G401.6 (cell line): ENCODE data around the gene UST.
"Not testable (repeated sequence)": the region's sequence is repeated elsewhere in the genome, so short reads cannot be mapped to it uniquely, and the experiment has no call there.

Experiments used
- FAIRE-seq: peaks from 2 replicates; lab custom pipeline; 2012; peaks lifted over from hg19 to GRCh38; lab: Jason Lieb, UNC

The UST gene

GRCh38 chr6:148837941-148838340 lies 91.1 kb downstream of the UST start:
- FAIRE-seq = no peak

- FAIRE-seq = no peak
Measured at GRCh38 chr6:148839044-148839443, 92.2 kb downstream of the UST start.

GRCh38 chr6:148840256-148840655 lies 93.4 kb downstream of the UST start:
- no peak for FAIRE-seq

GRCh38 chr6:148842296-148843019 lies 95.6 kb downstream of the UST start:
- FAIRE-seq = no peak

- no peak for FAIRE-seq
Measured at GRCh38 chr6:148845464-148845863, 98.6 kb downstream of the UST start.

GRCh38 chr6:148846778-148847761 lies 100.2 kb downstream of the UST start:
- no peak for FAIRE-seq

- no peak for FAIRE-seq
Measured at GRCh38 chr6:148848915-148849314, 102.1 kb downstream of the UST start.

- FAIRE-seq = not testable (repeated sequence)
Measured at GRCh38 chr6:148849449-148849848, 102.6 kb downstream of the UST start.

GRCh38 chr6:148850964-148851363 lies 104.1 kb downstream of the UST start:
- no peak for FAIRE-seq

- no peak for FAIRE-seq
Measured at GRCh38 chr6:148851683-148852556, 105.1 kb downstream of the UST start.

- no peak for FAIRE-seq
Measured at GRCh38 chr6:148852688-148853087, 105.9 kb downstream of the UST start.

- FAIRE-seq = not testable (repeated sequence)
Measured at GRCh38 chr6:148853113-148853512, 106.3 kb downstream of the UST start.

- FAIRE-seq = no peak
Measured at GRCh38 chr6:148854096-148854495, 107.3 kb downstream of the UST start.

- no peak for FAIRE-seq
Measured at GRCh38 chr6:148854992-148855391, 108.2 kb downstream of the UST start.

- FAIRE-seq = no peak
Measured at GRCh38 chr6:148855744-148856143, 108.9 kb downstream of the UST start.

GRCh38 chr6:148857798-148858390 lies 111.1 kb downstream of the UST start:
- no peak for FAIRE-seq

GRCh38 chr6:148864132-148864531 lies 117.3 kb downstream of the UST start:
- FAIRE-seq = not testable (repeated sequence)

- no peak for FAIRE-seq
Measured at GRCh38 chr6:148864941-148865340, 118.1 kb downstream of the UST start.

- FAIRE-seq = no peak
Measured at GRCh38 chr6:148866657-148867268, 119.9 kb downstream of the UST start.

GRCh38 chr6:148867862-148868261 lies 121.0 kb downstream of the UST start:
- FAIRE-seq = no peak

GRCh38 chr6:148868314-148868713 lies 121.5 kb downstream of the UST start:
- no peak for FAIRE-seq
